Measurements from ENCODE around the gene OPTN. TPM values are rescaled to one million over a fixed set of nuclear protein-coding genes. Genes with fewer than 3 reads are reported as not detected.

OPTN gene
- total RNA-seq, 6 donors from 2014 or later = 35.3 to 60.1 (median 52.2) TPM

DNA sequence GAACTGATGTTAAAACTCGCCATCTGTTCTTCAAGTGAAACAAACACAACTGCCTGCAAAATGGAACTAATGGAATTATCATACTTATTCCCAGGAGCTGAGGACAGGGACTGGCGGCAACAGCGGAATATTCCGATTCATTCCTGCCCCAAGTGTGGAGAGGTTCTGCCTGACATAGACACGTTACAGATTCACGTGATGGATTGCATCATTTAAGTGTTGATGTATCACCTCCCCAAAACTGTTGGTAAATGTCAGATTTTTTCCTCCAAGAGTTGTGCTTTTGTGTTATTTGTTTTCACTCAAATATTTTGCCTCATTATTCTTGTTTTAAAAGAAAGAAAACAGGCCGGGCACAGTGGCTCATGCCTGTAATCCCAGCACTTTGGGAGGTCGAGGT is 36.7 kb downstream of the OPTN start:
- TF ChIP-seq POLR2AphosphoS5 (IDR thresholded peaks at IDR 0.05) (no peak), EP300 (IDR thresholded peaks at IDR 0.05) (no peak), CTCF (IDR thresholded peaks at IDR 0.05) (no peak)
- DNase-seq (no peak), ATAC-seq (ENCODE audit: low FRiP score in 2 of 2) (no peak)
- peaks cover 0 to 4% (median 0%) of the 10 kb centered on the region in 4 donors for H3K4me1 ChIP-seq
- H3K4me3 ChIP-seq = no peak overlapping the region
- H3K36me3 ChIP-seq = peaks cover 24 to 96% (median 61%) of the 10 kb centered on the region in 4 donors
- H3K27ac ChIP-seq = no peak overlapping the region
- H3K9me3 ChIP-seq = no peaks in the 10 kb centered on the region
- no peaks in the 10 kb centered on the region for H3K27me3 ChIP-seq
- 94 to 97% methylated on average over 8 of the region's 8 CpGs for WGBS, 2 donors

GRCh38 chr10:13139150-13139549 is 39.2 kb downstream of the OPTN start:
- peaks cover 13 to 75% (median 38%) of the 10 kb centered on the region in 4 donors for H3K36me3 ChIP-seq
- no peak for DNase-seq
- no peak for TF ChIP-seq EP300 (IDR thresholded peaks at IDR 0.05)
- TF ChIP-seq POLR2AphosphoS5 (IDR thresholded peaks at IDR 0.05) = no peak
- TF ChIP-seq POLR2A (IDR thresholded peaks at IDR 0.05) = no peak
- H3K4me1 ChIP-seq = peaks cover 0 to 7% (median 2%) of the 10 kb centered on the region in 4 donors
- no peaks in the 10 kb centered on the region for H3K27me3 ChIP-seq
- no peaks in the 10 kb centered on the region for H3K9me3 ChIP-seq
- no peak overlapping the region for H3K27ac ChIP-seq
- ATAC-seq (ENCODE audit: low FRiP score in 2 of 2) = no peak
- no peak overlapping the region for H3K4me3 ChIP-seq
- 81 to 90% methylated on average over 7 of the region's 7 CpGs for WGBS, 2 donors

GRCh38 chr10:13139676-13140075 is 39.7 kb downstream of the OPTN start:
- WGBS, 2 donors = 89 to 100% methylated on average over 2 of the region's 2 CpGs

GRCh38 chr10:13140627-13141190 is 40.7 kb downstream of the OPTN start:
- no peak overlapping the region for H3K4me3 ChIP-seq
- peaks cover 0 to 7% (median 2%) of the 10 kb centered on the region in 4 donors for H3K4me1 ChIP-seq
- H3K36me3 ChIP-seq = peaks cover 7 to 59% (median 24%) of the 10 kb centered on the region in 4 donors
- H3K27me3 ChIP-seq = no peaks in the 10 kb centered on the region
- ATAC-seq (ENCODE audit: low FRiP score in 2 of 2) (no peak), DNase-seq (no peak)
- H3K27ac ChIP-seq = no peak overlapping the region
- H3K9me3 ChIP-seq = no peaks in the 10 kb centered on the region
- WGBS, 2 donors = 87 to 92% methylated on average over 4 of the region's 4 CpGs
- TF ChIP-seq POLR2AphosphoS5 (IDR thresholded peaks at IDR 0.05) (no peak), CTCF (IDR thresholded peaks at IDR 0.05) (no peak), EP300 (IDR thresholded peaks at IDR 0.05) (no peak), POLR2A (IDR thresholded peaks at IDR 0.05) (no peak)

More at GRCh38 chr10:13139676-13140075, 39.7 kb downstream of the OPTN start:
- TF ChIP-seq EP300 (IDR thresholded peaks at IDR 0.05) (no peak), POLR2A (IDR thresholded peaks at IDR 0.05) (no peak), CTCF (IDR thresholded peaks at IDR 0.05) (no peak), POLR2AphosphoS5 (IDR thresholded peaks at IDR 0.05) (no peak)
- ATAC-seq (ENCODE audit: low FRiP score in 2 of 2) (no peak), DNase-seq (no peak)
- H3K36me3 ChIP-seq = peaks cover 13 to 69% (median 33%) of the 10 kb centered on the region in 4 donors
- H3K27ac ChIP-seq = no peak overlapping the region
- no peaks in the 10 kb centered on the region for H3K27me3 ChIP-seq
- H3K9me3 ChIP-seq = no peaks in the 10 kb centered on the region
- H3K4me1 ChIP-seq = peaks cover 0 to 7% (median 2%) of the 10 kb centered on the region in 4 donors
- H3K4me3 ChIP-seq = no peak overlapping the region

DNA sequence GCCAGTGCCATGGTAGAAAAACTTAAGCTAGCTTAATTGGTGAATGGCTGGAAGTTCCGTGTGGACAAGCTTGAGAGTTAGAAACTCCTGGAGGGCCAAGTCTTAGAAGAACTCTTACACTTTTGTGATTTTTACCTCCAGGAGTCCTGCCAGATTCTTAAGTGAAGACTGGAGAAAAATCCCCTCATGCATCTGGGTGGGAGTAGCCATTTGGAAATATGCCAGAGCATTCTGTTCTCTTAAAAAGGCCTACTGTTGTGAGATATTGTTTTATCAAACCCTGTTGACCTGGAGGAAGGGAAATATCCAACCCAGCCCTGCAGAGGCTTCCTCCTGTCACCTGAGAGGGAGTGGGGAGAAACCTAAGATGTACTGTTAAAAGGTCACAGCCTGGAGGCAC is 43.8 kb downstream of the OPTN start:
- 90 to 95% methylated on average over 1 of the region's 1 CpG for WGBS, 2 donors
- no peak for TF ChIP-seq EP300 (IDR thresholded peaks at IDR 0.05)
- no peak for TF ChIP-seq POLR2AphosphoS5 (IDR thresholded peaks at IDR 0.05)
- DNase-seq = no peak
- no peaks in the 10 kb centered on the region for H3K27me3 ChIP-seq
- peaks cover 0 to 7% (median 2%) of the 10 kb centered on the region in 4 donors for H3K4me1 ChIP-seq
- H3K4me3 ChIP-seq = no peak overlapping the region
- no peaks in the 10 kb centered on the region for H3K9me3 ChIP-seq
- peaks cover 0 to 32% (median 6%) of the 10 kb centered on the region in 4 donors for H3K36me3 ChIP-seq
- no peak for ATAC-seq (ENCODE audit: low FRiP score in 2 of 2)
- H3K27ac ChIP-seq = no peak overlapping the region

DNA sequence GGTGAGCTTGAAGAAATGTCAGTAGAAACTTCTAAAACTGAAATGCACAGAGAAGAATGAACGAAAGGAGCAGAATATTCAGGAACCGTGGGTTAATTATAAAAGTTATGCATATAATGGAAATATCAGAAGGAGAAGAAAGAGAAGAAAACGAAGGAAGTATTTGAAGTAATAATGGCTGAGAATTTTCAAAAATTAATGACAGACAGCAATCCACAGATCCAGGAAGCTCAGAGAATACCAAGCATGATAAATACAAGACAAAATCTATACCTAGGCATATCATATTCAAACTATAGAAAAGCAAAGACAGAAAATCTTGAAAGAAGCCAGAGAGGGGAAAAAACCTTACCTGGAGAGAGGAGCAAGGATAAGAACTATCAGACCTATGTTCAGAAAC is 44.9 kb downstream of the OPTN start:
- 76 to 94% methylated on average over 3 of the region's 3 CpGs for WGBS, 2 donors

More for the DNA sequence above, 44.9 kb downstream of the OPTN start:
- peaks cover 0 to 7% (median 2%) of the 10 kb centered on the region in 4 donors for H3K4me1 ChIP-seq
- no peak for TF ChIP-seq EP300 (IDR thresholded peaks at IDR 0.05)
- H3K27ac ChIP-seq = no peak overlapping the region
- DNase-seq (no peak), ATAC-seq (ENCODE audit: low FRiP score in 2 of 2) (no peak)
- H3K9me3 ChIP-seq = no peaks in the 10 kb centered on the region
- H3K4me3 ChIP-seq = no peak overlapping the region
- no peaks in the 10 kb centered on the region for H3K27me3 ChIP-seq
- H3K36me3 ChIP-seq = peaks cover 0 to 22% (median 4%) of the 10 kb centered on the region in 4 donors

All from upper lobe of left lung (tissue), 6 donors.